GM12875 (cell line): ENCODE data around the gene SEMA5A.

ENCODE experiments used
- H3K4me3 ChIP-seq: one replicate; pipeline ENCODE4 v1.5.1; 2011; ENCODE audit warnings: low read depth, low read length, control low read depth
- TF ChIP-seq, protein P1 (sequence below): IDR thresholded peaks from 2 replicates; pipeline ENCODE4 v1.5.1; 2011; ENCODE audit warnings: low read depth, mild to moderate bottlenecking, control low read depth, inconsistent platforms, low read length, moderate library complexity, borderline replicate concordance; ENCODE audit not compliant: insufficient read depth

The SEMA5A gene

DNA sequence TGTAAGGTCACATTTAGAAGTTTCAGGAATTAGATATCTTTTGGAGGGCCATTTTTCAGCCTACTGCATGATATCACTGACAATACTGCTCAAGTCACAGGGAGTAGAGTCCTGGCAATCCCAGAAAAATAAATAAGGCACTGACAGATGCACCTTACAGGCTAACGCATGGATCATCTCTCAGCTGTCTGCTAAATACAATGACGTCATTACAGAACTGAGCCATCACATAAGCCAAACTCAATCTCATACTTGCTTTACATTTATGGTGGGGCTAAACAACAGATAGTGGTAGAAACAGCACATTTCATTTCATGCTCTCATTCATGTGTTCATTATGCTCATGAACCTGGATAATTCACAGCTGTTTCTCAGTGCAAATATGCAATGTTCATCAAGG, 243.7 kb downstream of the SEMA5A start:
- TF ChIP-seq, protein P1, sequence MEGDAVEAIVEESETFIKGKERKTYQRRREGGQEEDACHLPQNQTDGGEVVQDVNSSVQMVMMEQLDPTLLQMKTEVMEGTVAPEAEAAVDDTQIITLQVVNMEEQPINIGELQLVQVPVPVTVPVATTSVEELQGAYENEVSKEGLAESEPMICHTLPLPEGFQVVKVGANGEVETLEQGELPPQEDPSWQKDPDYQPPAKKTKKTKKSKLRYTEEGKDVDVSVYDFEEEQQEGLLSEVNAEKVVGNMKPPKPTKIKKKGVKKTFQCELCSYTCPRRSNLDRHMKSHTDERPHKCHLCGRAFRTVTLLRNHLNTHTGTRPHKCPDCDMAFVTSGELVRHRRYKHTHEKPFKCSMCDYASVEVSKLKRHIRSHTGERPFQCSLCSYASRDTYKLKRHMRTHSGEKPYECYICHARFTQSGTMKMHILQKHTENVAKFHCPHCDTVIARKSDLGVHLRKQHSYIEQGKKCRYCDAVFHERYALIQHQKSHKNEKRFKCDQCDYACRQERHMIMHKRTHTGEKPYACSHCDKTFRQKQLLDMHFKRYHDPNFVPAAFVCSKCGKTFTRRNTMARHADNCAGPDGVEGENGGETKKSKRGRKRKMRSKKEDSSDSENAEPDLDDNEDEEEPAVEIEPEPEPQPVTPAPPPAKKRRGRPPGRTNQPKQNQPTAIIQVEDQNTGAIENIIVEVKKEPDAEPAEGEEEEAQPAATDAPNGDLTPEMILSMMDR = no peak
- H3K4me3 ChIP-seq = no peak overlapping the region

DNA sequence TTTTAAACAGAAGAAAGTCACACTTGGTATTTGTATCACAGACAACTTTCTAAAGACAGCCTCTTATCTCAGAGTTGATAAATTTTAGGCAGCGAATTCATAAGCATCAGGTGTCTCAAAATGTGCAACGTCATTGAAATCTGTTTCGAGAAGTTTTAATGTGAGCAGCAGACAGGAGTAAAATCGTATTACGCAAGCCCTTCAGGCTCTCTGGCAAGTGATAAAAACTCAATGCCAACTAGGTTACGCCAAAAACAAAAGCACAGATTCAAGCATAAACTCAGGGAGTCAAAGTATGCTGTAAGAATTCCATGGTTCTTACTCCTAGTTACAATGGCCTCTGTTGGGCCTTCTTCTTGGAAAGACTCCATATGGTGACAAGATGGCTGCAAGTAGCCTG, 244.7 kb downstream of the SEMA5A start:
- TF ChIP-seq, protein P1 = no peak
- no peak overlapping the region for H3K4me3 ChIP-seq

DNA sequence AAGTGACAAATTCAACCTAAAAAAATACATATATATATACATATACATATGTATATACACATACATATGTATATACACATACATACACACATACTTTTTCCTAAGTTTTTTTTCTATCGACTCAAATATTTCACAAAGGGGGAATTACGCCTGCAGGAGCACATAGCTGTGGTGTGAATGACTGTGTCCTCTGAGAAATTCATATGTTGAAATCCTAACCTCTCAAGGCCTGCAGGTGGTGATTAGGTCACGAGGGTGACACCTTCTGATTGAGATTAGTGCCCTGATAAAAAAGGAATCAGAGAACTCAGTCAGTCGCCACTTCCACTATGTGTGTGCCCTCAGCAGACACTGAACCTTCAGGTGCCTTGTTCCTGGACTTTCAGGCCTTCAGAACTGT, 248.7 kb downstream of the SEMA5A start:
- TF ChIP-seq, protein P1 = no peak
- H3K4me3 ChIP-seq = no peak overlapping the region

DNA sequence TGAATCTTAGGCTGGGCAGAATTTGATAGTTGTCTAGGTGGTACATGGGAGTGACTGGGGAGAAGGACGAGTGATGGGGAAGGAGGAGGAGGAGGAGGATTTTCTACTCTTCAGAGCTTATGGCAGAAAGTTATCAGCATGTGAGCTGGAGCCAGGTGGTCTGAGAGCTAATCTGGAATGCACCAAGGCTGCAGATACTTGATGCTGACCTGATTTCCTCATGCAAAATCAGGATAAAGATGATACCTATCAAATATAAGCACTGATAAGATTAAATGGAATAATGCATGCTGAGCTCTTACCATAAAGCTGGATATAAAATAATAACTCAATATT, 250.4 kb downstream of the SEMA5A start:
- H3K4me3 ChIP-seq = no peak overlapping the region
- TF ChIP-seq, protein P1 = no peak

DNA sequence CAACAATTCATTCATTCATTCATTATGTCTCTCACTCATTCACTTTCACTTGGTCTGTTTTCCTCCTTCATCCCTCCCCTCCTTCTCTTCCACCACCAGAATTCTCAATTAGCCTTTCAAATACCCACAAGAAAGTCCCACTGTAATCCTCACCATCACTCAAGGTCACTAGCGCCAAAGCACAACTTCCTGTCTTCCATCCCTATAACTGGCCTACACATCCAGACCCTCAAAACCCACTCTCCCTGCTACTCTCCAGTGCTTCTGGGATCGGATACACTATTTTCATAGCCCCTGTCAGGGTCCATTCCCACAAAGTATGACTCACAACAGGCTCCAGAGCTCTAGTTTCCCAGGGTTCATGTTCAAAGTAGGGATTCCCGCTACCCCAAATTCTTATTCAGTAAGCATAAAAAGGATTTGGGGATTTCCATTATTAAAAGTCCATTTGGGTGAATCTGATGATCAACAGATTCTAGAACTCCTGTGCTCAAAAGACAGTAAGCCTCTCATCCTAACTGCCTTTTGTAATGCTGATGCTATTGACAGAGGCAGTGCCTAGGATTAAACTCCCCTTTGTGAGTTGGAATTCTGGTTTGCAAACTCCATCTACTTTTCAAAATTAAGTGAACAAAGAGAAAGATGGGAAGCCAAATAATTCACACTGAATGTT, 250.9 kb downstream of the SEMA5A start:
- H3K4me3 ChIP-seq = no peak overlapping the region
- TF ChIP-seq, protein P1 = no peak

DNA sequence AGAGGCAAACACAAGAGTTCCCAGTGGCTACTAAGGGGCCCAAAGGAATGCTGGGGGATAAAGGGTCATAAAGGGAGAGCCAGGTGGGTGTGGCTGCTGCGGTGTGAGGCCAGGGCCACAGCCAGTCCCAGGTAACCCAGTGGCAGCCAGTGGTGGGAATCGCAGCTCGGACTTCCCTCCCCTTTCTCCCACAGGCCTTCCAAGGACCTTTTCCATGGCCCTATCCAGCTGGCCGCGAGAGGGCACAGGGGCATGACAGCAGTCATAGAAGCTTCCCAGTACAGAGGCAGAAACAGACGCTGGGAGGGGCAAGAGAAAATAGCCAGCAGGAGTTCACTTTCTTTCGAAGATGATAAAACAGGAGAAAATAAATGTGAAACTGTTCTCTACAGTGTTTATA, 257.6 kb downstream of the SEMA5A start:
- H3K4me3 ChIP-seq = no peak overlapping the region
- TF ChIP-seq, protein P1 = no peak

DNA sequence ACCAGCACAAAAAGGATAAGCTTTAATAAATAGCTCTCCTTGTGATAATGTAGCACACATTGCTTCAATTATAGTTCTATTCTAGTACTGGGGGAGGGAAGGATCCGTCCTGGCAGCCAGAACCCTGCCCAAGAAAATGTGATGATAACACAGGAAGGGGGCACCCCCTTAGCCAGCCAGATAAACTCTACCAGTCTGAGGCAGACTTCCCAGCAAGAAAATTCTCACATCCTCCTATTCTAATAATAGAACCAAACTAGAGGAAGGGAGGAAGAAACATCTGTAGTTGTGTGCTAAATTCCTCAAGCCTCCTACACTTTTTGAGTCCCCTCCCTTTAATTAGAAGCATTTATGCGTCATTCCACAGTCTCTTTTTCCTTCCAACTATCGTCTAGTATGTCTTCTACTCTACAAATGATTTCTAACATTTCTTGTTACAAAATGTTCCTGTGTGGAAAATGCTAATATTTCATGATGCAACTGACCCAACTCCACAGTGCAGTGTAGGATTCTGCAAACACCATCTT, 261.0 kb downstream of the SEMA5A start:
- TF ChIP-seq, protein P1 = no peak
- no peak overlapping the region for H3K4me3 ChIP-seq
